Activated CD4-positive, alpha-beta T cell treated with anti-CD3 and anti-CD28 coated beads, Interleukin-2, amount 50 U/mL, for 1 hour (primary cell): Measurements from ENCODE around the gene RPL9.
"Not testable (repeated sequence)": the region's sequence is repeated elsewhere in the genome, so short reads cannot be mapped to it uniquely, and the experiment has no call there.

ENCODE experiments used
- DNase-seq: peaks from one replicate; pipeline ENCODE4 v3.0.0-alpha.2; 2020

Gene RPL9

GRCh38 chr4:39458505-39459300 is at the start of gene RPL9, which contains the start of gene LIAS:
TSS of gene RPL9 (minus strand) at chr4:39458922. CDS start at chr4:39458439, 483 bp downstream.
TSS of gene LIAS (plus strand) at chr4:39459056. CDS start at chr4:39459118, 62 bp downstream.
- peak; percentile 92 for DNase-seq

GRCh38 chr4:39505581-39505980 is 46.9 kb upstream of the RPL9 start:
- DNase-seq, result no peak

DNA sequence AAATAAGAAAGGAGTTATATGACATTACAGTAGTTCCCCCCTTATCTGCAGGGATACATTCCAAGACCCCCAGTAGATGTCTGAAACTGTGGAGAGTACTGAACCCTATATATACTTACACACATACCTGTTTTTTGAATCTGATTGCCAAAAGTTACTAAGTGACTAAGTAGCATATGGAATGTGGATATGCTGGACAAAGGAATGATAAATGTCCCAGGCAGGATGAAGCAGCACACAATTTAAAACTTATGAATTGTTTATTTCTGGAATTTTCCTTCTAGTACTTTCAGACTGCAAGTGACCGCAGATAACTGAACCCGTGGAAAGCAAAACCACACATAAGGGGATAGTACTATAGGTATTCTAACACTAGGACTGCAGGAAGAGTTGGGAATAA is 45.8 kb upstream of the RPL9 start:
- DNase-seq, result no peak

GRCh38 chr4:39502664-39503035 is 43.9 kb upstream of the RPL9 start:
- not testable (repeated sequence) for DNase-seq

- DNase-seq, result no peak
Observed at GRCh38 chr4:39502019-39502663, 43.4 kb upstream of the RPL9 start.

DNA sequence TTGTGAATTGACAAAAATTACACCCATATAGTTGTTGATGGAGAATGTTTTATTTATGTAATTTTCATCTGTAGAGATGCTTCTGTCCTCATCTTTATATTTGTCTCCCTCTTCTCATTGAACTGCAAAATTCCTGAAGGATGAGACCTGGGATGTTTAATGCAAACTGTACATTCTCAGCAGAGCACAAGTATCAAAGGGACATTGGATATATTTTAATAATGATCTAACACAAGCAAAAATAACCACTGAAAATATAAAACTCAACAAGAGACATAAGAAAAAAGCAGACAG is 40.0 kb upstream of the RPL9 start:
- no peak for DNase-seq

GRCh38 chr4:39497909-39498726 is 39.4 kb upstream of the RPL9 start:
- DNase-seq, result no peak

DNA sequence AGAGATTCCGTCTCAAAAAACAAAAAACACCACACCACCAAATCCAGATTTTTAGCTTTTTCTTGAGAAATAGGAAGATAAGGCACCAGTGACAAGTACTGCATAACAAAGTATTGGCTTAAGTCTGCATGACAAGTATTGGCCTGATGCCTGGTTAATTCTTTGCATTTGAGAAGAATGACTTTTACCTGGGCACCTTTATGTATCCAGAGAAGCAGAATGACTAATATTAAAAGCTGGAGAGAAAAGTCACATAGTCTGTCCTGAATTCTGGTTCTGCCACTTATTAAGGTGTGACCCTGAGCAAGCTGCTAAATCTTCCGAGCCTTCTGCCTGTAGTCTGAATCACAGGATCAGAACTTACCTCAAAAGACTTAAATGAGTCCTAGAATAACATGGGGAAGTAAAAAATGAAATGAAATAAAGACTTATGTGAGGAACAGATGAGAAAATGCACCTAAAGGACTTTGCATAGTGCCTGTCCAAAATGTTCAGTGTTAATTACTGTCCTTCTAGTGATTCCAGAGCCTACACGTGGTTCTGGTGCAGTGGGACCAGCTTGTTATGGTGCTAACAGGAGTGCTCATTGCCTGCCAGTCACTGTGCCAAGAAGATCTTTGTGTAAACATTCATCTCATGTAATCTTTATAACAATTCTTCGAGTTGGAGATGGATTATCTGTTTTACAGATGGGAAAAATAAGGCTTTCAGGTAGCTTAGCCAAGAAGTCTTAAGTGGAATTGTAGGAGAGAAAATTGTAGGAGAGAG is 36.9 kb upstream of the RPL9 start:
- DNase-seq, result no peak

DNA sequence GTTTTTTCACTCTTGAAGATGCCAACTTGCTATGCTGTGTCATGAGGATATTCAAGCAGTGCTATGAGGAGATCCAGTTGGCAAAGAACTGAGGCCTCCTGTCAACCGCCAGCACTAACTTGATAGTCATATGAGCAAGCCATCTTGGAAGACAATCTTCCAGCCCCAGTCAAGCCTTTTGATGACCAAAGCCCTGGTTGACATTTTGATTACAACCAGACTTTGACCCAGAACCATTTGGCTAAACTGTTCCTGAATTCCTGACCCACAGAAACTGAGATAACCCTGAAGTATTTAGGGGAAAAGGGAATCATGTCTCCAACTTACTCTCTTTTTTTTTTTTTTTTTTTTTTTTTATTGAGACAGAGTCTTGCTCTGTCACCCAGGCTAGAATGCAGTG is 35.6 kb upstream of the RPL9 start:
- no peak for DNase-seq

- DNase-seq, result no peak
Observed at GRCh38 chr4:39490322-39490721, 31.6 kb upstream of the RPL9 start.

DNA sequence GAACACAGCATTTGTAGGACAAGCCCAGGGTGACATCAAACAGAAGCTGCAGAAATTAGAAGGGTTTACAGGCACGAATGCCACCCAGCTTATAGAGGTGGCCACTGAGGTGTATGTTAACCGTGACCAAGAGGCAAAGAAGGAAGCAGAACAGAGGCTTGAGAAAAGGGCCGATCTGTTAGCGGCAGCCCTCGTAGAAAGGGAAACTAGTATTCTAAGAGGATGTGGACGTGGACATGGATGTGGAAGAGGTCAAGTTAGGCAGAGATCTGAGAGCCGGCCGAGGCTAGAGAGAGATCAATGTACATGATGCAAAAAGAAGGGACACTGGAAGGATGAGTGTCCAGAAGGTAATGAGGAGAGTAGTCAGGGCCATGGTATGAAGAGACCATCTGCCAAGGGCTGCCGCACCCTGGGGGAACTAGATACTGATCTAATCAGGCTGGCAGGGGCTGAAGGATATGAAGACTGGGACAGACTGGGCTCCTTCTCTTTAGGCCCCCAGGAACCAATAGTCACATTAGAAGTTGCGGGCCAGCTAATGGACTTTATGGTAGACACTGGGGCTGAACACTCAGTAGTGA is 27.6 kb upstream of the RPL9 start:
- DNase-seq, result no peak

DNA sequence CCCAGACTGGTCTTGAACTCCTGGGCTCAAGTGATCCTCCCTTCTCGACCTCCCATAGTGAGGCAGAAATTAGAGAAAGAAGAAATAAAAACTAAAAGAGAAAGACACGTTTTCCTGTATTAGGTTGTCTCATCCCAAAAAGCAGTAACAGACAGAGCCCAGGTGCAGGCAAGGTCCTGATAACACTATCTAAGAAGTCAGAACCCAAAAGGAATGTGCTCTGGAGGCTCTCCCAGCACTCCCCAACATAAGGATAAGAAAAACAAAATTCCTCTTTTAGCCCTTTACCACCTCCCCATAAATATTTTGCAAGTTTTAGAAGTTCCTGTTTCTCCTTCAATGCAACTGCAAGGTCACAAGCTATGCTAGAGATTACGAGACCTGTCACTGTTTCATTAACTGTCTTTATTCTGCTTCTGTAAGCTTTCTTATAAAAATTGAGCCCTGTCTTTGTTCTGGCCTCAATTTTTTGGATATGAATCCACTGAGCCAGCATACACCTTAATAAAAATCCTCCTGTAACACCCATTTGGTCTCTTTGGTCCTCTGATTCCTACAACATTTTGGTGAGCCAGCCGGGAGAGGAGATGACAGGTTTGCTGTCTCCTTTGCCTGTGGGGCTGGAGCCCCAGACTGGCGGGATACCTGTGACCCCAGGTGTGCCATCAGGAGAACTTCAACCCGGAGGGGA is 26.0 kb upstream of the RPL9 start:
- no peak for DNase-seq

- DNase-seq, result no peak
Observed at GRCh38 chr4:39480902-39481695, 22.4 kb upstream of the RPL9 start.

GRCh38 chr4:39480251-39480650 is 21.5 kb upstream of the RPL9 start:
- DNase-seq, result no peak

DNA sequence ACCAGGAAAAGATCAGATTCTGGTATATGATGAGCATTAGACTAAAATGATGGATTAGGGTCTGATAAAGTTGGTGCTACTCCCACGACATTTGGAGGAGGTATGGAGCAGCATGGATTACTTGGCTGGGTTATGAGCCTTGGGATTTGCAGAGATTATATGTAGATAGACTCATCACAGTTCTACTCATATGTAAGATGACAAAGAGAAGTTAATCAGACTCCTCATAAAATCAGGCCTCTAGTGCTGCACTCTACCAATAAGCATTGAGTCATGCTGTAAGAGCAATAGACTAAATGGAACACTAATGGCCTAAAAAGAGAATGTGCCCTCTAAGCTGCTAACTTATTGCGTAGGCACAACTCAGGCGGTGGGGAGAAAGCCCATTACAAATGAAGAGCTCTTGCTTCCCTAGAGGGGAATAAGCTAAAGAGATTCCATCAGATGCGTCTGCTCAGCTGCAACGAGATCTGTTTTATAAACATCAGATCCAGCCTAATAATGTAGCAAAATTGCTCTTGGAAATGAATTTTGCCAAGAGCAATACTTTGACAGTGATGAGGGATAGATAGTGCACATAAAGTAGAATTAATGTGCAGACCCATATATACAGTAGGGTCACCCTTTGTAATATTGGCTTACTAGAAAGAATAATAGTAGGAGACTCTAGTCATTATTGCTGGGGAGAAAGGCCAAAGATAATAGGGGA is 17.6 kb upstream of the RPL9 start:
- no peak for DNase-seq

- no peak for DNase-seq
Observed at GRCh38 chr4:39472396-39472795, 13.7 kb upstream of the RPL9 start.

DNA sequence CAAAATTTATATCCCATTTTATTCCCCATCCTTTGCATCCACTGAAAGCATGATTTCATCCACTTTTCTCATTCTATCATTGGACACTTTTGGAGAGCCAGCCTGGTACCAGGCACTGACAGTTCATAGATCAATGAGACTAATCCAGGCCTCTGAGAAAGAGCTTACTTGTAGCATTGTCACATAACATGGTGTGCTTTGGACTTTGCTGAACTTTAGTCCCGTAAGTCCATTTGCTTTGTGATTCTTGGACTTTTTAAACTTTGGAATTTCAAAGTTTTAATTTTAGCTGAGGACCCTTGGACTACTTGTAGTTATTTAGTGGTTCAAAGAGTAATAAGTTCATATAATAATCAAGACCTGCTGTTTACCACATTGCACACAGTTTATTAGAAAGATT is 11.7 kb upstream of the RPL9 start:
- DNase-seq, result no peak

- no peak for DNase-seq
Observed at GRCh38 chr4:39469429-39470077, 10.8 kb upstream of the RPL9 start.

DNA sequence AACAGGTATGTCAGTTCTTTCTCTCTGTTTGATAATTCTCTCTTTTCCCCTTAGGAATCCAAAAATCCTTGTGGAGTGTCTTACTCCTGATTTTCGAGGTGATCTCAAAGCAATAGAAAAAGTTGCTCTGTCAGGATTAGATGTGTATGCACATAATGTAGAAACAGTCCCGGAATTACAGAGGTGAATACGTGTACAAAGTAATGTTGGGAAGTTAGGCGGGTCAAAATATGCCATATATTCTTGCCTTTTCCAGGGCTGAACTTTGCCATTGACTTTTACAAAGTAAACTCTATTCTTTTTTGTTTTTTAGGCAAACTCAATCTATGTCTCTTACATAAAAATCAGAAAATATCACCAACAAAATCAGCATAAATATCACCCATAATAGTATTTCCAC is 8.7 kb upstream of the RPL9 start:
- no peak for DNase-seq

GRCh38 chr4:39466747-39467146 is 8.0 kb upstream of the RPL9 start:
- no peak for DNase-seq
